NCI-H146 treated with DMSO at 0.1 percent for 48 hours (cell line): Measurements from ENCODE around the gene DUOXA1.

ENCODE experiments used
- DNase-seq: peaks from one replicate; lab custom pipeline; 2025; ENCODE audit not compliant: unreplicated experiment; lab: John Stamatoyannopoulos, UW

Gene DUOXA1

DNA sequence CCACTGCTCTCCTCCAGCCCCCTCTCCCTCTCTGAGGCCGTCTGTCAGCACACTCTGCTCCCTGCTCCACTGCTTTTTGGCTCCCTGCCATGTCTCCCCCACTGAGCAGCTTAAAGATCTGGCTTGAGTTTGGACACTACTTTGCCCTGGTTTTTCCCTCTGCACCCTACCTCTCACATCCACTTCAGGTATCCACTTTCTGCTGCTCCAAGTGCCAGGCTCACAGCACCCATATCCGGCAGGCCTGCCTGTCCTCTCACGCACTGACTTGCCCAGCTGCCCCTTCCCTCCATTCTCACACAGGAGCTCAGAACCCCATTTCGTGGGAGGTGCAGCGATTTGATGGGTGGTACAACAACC lies 3.9 kb upstream of the DUOXA1 start:
- no peak for DNase-seq

DNA sequence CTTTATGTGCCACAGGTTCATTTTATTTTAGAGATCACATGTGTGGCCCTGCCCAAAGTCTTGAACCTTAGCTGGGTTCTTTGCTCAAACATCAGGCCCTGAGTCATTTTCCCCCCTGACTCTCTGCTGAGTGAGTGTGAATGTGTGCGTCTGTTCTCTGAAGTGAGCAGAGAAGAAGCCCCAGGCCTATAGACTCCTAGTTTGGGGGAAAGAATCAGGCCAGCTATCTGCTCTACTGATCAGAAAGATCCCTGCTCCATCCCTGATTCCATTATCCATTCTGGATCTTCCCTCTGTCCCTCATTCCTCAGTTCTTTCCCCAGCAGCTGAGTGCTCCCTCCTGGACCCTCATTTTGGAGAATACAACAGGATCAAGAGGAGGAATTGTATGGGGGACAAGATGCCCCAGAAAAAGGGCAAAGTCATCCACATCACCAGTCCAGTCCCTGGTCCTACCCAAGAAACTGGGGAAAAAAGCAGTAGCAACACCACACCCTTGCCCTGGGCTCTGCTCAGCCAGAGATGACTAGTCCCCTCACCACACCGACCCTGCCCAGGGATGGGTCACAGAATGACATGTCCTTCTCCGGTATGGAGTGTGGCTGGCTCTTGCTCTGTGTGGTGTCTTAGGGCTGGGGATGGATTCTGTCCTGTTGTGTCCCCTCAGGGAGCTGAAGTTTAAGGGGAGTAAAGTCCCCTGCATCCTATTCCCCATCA lies 3.3 kb upstream of the DUOXA1 start:
- no peak for DNase-seq

DNA sequence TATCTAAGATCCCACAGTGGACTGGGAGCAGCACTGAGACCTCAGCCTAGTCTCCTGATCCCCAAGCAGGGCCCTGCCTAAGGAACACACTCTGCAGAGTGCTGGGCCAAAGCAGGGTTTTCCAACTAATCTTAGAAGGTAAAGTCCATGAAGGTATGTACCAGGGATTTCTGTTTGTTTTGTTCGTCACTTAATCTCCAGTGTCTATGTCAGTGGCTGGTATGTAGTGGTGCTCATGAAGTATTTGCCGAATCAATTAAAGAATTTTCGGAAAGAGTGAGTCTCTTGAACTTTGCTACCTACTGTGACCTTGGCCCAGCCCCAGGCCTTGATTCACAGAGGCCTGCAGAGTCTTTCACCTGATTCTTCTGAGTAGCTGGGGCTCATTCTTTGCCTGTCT lies 1.8 kb upstream of the DUOXA1 start:
- no peak for DNase-seq

DNA sequence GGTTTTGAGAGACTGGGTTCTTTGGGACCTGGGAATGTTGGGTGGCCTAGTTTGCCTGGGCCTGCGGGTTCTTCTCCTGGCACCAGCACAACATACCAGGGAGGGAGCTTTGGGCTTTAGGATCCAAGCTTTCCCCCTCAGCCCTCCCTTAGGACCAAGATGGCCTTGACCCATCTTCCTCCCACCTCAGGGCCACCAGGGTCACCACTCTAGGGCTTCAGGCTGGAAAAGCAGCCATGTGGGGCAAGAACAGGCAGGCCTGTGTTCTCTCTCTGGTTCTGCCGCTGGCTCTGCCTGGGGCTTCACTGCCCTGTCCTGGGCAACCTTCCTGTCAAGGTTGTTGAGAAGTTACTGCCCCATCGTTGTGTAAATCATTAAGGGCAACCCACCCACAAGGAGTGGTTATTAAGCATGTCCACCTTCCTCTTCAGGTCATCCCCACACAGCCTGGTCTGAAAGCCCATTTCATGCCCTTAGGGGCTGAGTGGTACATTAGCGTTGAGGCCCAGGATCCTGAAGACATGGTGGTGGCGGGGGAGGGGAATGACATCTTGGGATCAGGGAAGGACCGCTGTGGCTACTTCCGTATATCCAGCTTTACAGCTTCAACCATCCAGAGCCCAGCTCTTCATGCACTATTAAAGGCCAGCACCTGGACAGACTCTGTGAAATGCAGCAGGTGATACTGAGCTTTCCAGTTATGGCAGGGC lies 767 bp upstream of the DUOXA1 start:
- no peak for DNase-seq

DNA sequence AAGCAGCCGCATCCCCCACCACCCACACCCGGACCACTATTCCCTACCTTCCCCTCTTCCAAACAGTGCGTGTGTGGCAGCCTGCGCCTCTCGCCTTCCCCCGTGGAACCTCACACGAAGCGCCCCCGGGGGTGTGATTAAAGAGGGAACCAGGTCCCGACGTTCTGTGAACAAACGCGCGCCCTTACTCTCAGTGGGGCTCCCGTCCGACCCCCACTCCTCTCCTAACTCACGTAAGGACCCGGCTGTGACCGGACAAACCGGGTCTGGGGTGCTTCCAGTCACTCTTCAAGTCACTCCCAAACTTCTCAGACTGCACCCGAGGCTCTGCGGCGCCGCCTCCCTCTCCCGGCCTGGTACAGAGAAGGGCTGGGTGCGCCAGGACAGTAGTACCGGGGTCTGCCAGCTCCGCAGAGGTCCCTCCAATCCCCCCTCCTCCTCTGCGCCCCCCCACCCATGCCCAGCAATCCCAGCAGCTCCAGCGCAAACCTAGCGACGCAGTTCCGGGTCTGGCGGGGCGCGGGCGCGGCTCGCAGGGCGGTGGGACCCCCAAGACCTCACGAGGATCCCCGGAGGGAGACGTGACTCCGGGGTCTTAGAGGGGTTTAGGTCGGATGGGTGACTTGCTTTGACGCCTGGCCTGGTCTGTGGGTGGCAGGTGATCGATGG lies 574 bp downstream of the DUOXA1 start:
- DNase-seq = no peak

DNA sequence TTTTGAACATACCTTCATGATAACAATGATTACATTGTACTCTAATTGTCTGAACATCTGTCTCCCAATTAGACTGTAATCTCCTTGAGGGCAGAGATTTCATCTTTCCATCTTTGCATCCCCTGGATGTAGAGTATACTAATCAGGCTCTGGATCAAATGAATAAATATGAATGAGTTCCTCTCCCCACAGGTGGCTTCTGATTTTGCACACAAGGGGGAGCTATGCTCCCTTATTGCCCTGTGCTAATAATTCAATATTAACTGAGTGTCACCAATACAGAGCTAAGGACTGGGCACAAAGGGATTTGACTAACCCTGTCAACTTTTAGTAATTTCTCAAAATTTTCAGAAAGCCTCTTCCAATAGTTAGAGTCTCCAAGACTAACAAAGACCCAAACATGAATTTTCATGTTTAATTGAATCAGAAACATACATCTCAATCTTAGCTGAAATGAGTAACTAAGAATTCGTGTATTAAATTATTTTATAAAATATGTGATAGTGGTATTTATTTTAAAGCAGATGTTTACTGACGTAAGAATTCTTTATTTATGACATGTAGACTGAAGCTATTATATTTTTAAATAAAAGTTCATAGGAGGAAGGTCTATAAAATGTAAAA lies 3.0 kb downstream of the DUOXA1 start:
- peak; percentile 4 for DNase-seq

DNA sequence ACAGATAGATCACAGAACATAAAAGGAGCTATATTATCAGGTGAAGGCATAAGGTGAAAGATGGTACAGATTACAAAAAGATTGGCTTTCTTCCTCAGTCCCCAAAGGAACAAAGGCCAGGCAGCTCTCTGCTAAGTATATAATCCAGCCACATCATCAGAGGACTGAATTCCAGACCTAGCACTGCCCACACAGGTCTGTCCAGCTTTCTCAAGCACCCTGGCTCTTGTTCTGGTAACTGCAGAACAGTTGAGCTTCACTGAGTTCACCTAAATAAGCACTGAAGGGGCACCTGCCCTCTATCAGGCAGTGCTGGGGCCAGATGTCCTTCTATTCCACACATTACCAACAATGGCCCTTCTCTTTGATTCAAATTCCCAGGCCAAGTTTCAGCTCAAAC lies 6.3 kb downstream of the DUOXA1 start:
- DNase-seq = no peak

DNA sequence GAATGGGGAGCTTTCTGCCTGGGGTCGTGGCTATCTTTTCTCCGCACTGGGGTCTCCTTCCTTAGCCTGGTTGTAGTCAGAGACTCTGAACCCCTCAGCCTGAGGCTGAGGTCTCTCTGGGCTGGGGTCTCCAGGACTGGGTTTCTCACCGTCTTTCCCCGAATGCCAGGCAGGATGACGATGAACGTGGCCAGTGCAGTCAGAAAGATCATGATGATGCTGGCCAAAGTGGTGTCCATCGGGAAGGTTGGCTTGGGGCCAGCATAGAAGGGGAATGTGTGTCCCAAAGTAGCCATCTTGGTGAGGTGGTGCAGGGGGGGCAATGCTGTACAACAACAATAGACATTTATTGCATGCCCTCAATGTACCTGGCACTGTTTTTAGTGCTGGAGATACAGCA lies 7.0 kb downstream of the DUOXA1 start:
- DNase-seq = no peak

DNA sequence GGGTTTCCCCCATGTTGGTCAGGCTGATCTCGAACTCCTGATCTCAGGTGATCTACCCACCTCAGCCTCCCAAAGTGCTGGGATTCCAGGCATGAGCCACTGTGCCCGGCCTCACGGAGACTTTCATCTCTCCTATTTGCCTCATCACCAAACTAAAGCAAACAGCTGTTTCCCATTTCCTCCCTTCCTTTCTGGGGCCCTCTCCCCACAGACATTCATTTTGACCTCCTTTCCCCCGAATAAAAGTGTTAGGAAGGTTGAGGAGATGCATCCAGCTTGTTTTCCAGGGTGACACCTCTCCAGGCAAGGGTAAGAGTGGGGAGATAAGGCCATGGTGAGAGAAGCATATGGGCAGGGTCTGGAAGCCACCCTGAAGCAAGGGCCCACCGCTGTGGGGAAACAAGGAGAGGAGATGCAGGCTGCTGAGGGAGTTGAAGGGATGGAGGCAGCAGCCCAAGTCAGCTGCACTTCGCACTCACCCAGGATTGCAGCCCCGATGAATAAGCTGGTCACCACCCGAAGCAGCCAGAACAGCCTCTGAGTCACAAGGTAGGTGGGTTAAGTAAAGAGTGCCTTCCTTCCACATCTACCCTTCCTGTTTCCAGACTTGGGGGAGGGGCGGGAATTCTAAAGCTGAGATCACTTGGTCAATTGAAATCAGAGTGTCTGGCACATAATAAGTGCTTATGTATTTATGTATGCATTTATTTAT lies 7.8 kb downstream of the DUOXA1 start:
- DNase-seq = no peak

DNA sequence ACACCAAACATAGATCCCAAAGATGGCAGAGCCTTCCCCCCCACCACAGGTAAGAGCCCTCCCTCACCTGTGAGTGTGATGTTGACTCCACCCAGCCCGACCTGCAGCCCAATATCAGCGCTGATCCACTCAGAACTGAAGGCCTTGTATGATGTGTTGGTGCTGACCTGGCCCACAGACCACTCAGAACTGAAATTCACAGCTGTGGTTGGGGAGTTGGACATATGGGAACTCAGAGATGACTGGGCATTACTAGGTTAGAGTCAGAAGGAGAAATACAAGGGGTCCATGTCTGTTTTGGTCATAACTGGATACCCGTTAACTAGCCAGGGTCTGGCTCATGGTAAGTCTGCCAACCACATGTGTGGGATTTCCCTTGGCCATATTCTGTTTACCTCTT lies 8.7 kb downstream of the DUOXA1 start:
- DNase-seq = no peak

DNA sequence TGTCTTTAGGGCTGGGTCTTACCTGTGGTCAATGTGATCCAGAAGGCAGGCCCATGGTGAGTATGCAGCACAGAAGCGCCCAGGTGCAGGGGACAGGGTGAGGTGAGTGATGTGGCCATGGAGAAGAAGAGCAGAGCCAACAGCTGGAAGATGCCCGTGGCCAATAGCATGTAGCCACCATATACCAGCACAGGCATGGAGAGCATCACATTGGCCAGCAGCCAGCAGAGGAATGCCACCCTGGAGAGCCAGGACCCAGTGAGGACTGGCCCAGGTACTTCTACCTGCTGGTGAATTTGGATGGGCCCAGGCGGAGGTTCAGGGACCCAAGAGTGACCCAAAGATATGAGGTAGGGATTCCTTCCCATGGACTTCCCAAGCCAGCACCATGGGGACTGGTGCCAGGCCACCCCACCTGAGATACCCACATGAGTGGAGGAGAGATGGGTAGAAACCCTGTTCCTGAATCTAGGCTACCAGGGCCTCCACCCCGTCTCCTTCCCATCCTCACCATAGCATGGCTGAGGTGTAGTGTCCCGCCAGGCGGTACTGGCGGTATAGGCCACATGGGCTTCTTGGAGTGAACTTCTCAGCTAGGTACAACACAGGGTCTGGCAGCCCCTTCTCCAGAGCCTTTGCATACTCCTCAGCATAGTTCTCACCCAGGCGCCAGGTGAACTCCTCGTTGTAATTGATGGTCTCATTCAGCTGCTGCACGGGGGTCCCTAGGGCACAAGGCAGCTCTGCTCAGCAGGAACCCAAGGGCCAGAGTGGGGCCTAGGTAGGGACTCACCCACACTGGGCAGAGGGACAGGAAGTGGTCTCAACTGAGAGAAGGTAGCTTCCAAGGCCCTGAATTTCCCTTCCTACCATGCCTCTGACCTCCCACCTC lies 9.4 kb downstream of the DUOXA1 start:
- DNase-seq = no peak

DNA sequence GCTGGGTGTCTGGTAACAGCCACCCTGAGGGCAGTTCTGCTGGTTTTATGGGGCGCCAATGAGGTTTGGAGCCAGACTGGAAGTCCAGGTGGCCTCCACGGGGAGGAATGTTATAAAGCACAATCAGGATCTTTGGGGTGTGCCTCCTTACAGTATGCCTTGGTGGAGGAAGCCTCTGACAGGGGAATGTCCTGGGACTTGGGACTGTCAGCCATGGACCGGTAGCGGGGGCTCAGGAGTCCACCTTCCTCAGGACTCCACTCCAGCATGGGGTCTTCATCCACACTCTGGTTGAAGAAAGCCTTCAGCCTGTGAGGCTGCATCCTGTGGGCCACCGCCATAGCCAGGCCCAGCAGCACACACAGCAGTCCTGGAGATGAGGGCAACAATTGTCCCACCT lies 10.7 kb downstream of the DUOXA1 start:
- DNase-seq = no peak

DNA sequence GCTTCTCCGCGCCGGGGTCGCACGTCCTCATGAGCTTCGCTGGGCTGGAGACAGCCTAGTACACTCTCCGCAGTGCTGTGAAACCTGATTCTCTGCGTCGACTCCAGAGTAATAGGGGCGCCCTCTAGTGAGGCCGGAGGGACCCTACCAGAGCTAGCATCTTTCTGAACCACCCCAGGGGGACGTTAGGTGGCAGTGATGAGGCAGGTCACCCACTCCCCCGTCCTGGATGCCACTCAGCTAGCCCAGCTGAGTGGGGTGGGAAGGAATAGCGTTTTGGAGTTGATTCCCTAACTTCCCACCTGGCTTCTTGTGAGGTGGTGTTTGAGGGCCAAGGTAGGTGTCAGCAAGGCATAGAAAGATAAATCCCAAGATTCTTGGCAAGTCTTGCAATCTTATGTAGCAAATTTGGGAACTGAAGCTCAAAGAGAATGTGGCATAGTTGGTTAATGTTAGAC lies 11.5 kb downstream of the DUOXA1 start:
- peak; percentile 81 for DNase-seq

DNA sequence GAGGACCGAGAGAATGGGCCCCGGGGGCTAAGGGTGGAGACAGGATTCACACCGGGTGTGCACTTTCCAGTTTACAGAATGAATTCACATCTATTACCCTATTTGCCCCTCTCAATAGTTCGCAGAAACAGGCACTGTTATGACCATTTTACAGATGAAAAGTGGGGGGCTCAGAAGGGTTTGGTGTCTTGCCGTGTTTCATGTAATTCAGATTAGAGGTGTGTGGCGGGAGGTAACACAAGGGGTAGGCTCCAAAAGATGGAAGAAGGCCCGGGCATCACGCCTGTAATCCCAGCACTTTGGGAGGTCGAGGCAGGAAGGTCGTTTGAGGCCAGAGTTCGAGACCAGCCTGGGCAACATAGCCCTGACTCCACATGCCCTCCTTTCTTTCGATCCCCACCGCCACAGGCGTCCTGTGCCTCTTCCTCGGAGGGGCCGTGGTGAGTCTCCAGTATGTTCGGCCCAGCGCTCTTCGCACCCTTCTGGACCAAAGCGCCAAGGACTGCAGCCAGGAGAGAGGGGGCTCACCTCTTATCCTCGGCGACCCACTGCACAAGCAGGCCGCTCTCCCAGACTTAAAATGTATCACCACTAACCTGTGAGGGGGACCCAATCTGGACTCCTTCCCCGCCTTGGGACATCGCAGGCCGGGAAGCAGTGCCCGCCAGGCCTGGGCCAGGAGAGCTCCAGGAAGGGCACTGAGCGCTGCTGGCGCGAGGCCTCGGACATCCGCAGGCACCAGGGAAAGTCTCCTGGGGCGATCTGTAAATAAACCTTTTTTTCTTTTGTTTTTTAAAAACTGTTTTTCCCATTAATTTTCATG lies 12.2 kb downstream of the DUOXA1 start:
- DNase-seq = no peak

DNA sequence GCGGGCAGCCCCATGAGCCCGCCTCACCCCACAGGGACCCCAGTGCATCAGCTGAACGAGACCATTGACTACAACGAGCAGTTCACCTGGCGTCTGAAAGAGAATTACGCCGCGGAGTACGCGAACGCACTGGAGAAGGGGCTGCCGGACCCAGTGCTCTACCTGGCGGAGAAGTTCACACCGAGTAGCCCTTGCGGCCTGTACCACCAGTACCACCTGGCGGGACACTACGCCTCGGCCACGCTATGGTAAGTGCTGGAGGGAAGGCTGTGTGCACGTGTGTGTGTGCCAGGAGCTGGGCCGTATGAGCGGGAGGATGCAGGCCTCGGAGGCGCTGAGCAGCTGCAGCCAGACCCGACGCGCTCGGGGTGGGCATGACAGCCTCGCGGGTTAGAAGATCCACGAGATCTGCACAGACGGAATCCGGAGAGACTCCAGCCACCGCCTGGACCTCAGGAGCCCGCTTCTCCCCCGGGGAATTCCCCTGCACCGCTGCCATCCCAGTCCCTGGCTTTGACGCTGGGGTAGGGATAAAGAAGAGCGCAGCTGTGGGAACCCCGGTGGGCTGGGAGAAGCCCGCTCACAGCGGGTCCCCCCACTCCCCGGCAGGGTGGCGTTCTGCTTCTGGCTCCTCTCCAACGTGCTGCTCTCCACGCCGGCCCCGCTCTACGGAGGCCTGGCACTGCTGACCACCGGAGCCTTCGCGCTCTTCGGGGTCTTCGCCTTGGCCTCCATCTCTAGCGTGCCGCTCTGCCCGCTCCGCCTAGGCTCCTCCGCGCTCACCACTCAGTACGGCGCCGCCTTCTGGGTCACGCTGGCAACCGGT lies 13.0 kb downstream of the DUOXA1 start:
- peak; percentile 13 for DNase-seq

DNA sequence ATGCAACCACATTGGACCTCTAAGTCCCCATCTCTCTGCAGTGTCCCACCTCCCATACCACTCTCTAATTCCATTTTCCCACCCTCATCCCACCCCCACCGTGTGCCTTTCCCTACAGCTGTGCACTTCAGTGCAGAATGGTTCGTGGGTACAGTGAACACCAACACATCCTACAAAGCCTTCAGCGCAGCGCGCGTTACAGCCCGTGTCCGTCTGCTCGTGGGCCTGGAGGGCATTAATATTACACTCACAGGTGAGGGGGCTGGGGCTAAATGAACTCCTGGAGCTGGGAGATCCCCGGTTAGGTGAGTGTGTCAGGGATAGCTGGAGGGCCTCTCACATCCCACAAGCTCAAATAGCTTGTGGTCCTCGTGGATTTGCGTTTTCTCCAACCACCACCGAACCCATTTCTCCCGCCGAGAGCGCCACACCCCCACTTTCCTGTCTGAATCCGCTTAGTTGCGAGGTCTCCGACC lies 13.6 kb downstream of the DUOXA1 start:
- DNase-seq = no peak

DNA sequence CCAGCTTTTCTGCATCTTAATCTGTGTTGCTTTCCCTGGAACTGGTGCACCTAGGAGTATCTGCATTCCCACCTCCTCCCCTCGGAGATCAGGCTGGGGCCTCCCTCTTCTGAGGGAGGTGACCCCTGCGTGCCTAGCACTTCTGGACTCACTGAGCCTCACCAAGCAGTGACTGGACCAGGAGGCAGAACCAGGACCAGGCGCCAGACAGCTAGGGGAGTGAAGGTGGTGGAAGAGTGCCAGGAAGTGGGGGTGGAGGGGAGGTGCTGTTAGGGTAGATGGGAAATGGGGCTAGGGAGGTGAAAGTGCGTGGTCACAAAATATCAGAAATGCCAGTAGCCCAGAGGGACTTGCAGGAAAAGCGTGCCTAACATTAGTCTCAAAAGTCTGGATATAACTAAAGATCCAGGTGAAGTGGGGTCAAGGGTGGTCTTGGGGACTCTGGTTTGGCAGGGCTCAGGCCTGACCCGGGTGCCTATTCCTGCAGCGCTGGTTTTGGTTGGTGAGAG lies 14.3 kb downstream of the DUOXA1 start:
- DNase-seq = no peak

DNA sequence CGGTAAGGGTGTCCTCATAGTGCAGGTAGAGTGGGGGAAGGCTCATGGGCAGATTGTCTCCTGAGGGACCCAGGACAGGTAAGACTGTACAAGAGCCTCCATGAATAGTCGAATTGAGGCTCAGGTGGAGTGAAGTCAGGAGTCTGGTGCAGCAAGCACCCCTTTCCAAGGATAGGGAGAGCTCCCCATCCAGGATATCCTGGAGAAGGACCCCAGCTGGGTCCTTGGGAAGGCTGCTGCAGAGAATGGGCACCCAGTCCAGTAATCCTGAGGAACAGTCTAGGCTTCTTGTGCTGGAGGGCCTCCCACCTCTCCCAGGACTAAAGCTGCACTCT lies 15.0 kb downstream of the DUOXA1 start:
- no peak for DNase-seq
